Omental fat pad (tissue), 4 donors: Measurements from ENCODE around the gene MYO1B. TPM values are rescaled to one million over a fixed set of nuclear protein-coding genes. Genes with fewer than 3 reads are reported as not detected.

ENCODE experiments used
- ATAC-seq: fragments of 150-250 bp; one replicate; pipeline ENCODE4 v1.9.1; 2016; ENCODE audit warnings: mild to moderate bottlenecking, moderate library complexity; ENCODE audit not compliant: low FRiP score
- DNase-seq: peaks from one replicate; pipeline ENCODE4 v3.0.0-alpha.2; 2019; ENCODE audit warnings: low spot score
- CTCF ChIP-seq, 3 donors: fragments of 450-650 bp; IDR thresholded peaks; one replicate each; pipeline ENCODE4 v1.5.1; 2016 to 2017; ENCODE audit warnings: antibody characterized with exemption in 3 of 3, mild to moderate bottlenecking in 3 of 3, moderate library complexity in 2 of 3
- total RNA-seq, 4 donors: library from RNA; depleted of rRNA; stranded (reverse); fragments of >200 nt; gene quantifications; one replicate each; pipeline ENCODE4 v1.1.0, GENCODE V29; 2016

Gene MYO1B
- total RNA-seq, 4 donors from 2014 or later, result 37.7 to 118 (median 59.8) TPM

- no peak for TF ChIP-seq CTCF (IDR thresholded peaks at IDR 0.05)
- no peak for ATAC-seq
- DNase-seq, result no peak
These were observed 43.8 kb downstream of the MYO1B start for GRCh38 chr2:191289049-191289448.

GRCh38 chr2:191291471-191291870 lies 46.3 kb downstream of the MYO1B start:
- no peak for TF ChIP-seq CTCF (IDR thresholded peaks at IDR 0.05)
- ATAC-seq, result no peak
- no peak for DNase-seq

GRCh38 chr2:191292869-191293268 lies 47.7 kb downstream of the MYO1B start:
- no peak for TF ChIP-seq CTCF (IDR thresholded peaks at IDR 0.05)
- DNase-seq (no peak), ATAC-seq (no peak)

GRCh38 chr2:191295088-191295487 lies 49.9 kb downstream of the MYO1B start:
- ATAC-seq (no peak), DNase-seq (no peak)
- no peak for TF ChIP-seq CTCF (IDR thresholded peaks at IDR 0.05)

GRCh38 chr2:191296083-191297006 lies 51.1 kb downstream of the MYO1B start:
- ATAC-seq, result no peak

GRCh38 chr2:191297033-191297432 lies 51.8 kb downstream of the MYO1B start:
- no peak for TF ChIP-seq CTCF (IDR thresholded peaks at IDR 0.05)
- DNase-seq, result no peak
- ATAC-seq, result no peak

More at GRCh38 chr2:191296083-191297006, 51.1 kb downstream of the MYO1B start:
- DNase-seq, result no peak
- no peak for TF ChIP-seq CTCF (IDR thresholded peaks at IDR 0.05)

GRCh38 chr2:191298306-191298705 lies 53.1 kb downstream of the MYO1B start:
- DNase-seq (no peak), ATAC-seq (no peak)
- TF ChIP-seq CTCF (IDR thresholded peaks at IDR 0.05), result no peak
